Peyer's patch (tissue), 4 donors: Measurements from ENCODE around the gene MPHOSPH6. TPM values are rescaled to one million over a fixed set of nuclear protein-coding genes. Genes with fewer than 3 reads are reported as not detected.

Experiments
- DNase-seq, 3 donors: peaks; one replicate each; pipeline ENCODE4 v3.0.0-alpha.2; 2017 to 2019
- H3K27ac ChIP-seq, 4 donors: fragments of 200-600 bp; sonication (generic); one replicate each; pipeline ENCODE4 v1.5.1; 2016 to 2019
- H3K27me3 ChIP-seq, 2 donors: fragments of 200-600 bp; sonication (generic); one replicate each; pipeline ENCODE4 v1.5.1; 2019
- H3K36me3 ChIP-seq, 3 donors: fragments of 200-600 bp; sonication (generic); one replicate each; pipeline ENCODE4 v1.5.1; 2016 to 2019
- H3K4me1 ChIP-seq, 4 donors: fragments of 200-600 bp; sonication (generic); one replicate each; pipeline ENCODE4 v1.5.1; 2016 to 2019
- H3K4me3 ChIP-seq, 4 donors: fragments of 200-600 bp; sonication (generic); 1 replicate in 3 of 4; 2 replicates in 1 of 4; pipeline ENCODE4 v1.5.1; 2016 to 2019; ENCODE audit warnings: mild to moderate bottlenecking in 1 of 4
- H3K9me3 ChIP-seq, 4 donors: fragments of 200-600 bp; sonication (generic); one replicate each; pipeline ENCODE4 v1.5.1; 2016 to 2019; ENCODE audit warnings: mild to moderate bottlenecking in 1 of 4
- CTCF ChIP-seq, 6 experiments: fragments of 450-650 bp in 4 of 6; fragments of 200-600 bp in 2 of 6; sonication (generic) in 1 of 6; IDR thresholded peaks; one replicate each; pipeline ENCODE4 v1.5.1; 2017 to 2019; ENCODE audit warnings: antibody characterized with exemption in 6 of 6, mild to moderate bottlenecking in 3 of 6, moderate library complexity in 1 of 6
- POLR2A ChIP-seq, 2 donors: fragments of 450-650 bp; IDR thresholded peaks; one replicate each; pipeline ENCODE4 v1.5.1; 2017; ENCODE audit warnings: antibody characterized with exemption in 2 of 2, mild to moderate bottlenecking in 2 of 2, moderate library complexity in 2 of 2
- total RNA-seq, 4 donors: library from RNA; depleted of rRNA; stranded (reverse); fragments of >200 nt; gene quantifications; one replicate each; pipeline ENCODE4 v1.1.0, GENCODE V29; 2016

MPHOSPH6 gene
- total RNA-seq, 4 donors from 2014 or later, result 33.0 to 56.6 (median 38.5) TPM

- H3K4me1 ChIP-seq, result no peaks in the 10 kb centered on the region
- H3K27me3 ChIP-seq, result no peaks in the 10 kb centered on the region
- no peak overlapping the region for H3K27ac ChIP-seq
- H3K36me3 ChIP-seq, result no peaks in the 10 kb centered on the region
- no peak overlapping the region for H3K4me3 ChIP-seq
- no peaks in the 10 kb centered on the region for H3K9me3 ChIP-seq
- TF ChIP-seq CTCF (IDR thresholded peaks at IDR 0.05), result no peak
- no peak for TF ChIP-seq POLR2A (IDR thresholded peaks at IDR 0.05)
- no peak for DNase-seq
These were observed 29.2 kb upstream of the MPHOSPH6 start for GRCh38 chr16:82199209-82199608.

- no peaks in the 10 kb centered on the region for H3K4me1 ChIP-seq
- H3K4me3 ChIP-seq, result no peak overlapping the region
- DNase-seq, result no peak
- no peaks in the 10 kb centered on the region for H3K27me3 ChIP-seq
- H3K36me3 ChIP-seq, result no peaks in the 10 kb centered on the region
- TF ChIP-seq CTCF (IDR thresholded peaks at IDR 0.05), result no peak
- TF ChIP-seq POLR2A (IDR thresholded peaks at IDR 0.05), result no peak
- no peak overlapping the region for H3K27ac ChIP-seq
- no peaks in the 10 kb centered on the region for H3K9me3 ChIP-seq
These were observed 27.7 kb upstream of the MPHOSPH6 start for GRCh38 chr16:82197540-82198240.

GRCh38 chr16:82195917-82196494 is 26.0 kb upstream of the MPHOSPH6 start:
- H3K27ac ChIP-seq, result peak overlapping the region in 2 of 4 donors; percentile 8 to 48
- no peak for DNase-seq
- H3K27me3 ChIP-seq, result no peaks in the 10 kb centered on the region
- no peaks in the 10 kb centered on the region for H3K4me1 ChIP-seq
- TF ChIP-seq CTCF (IDR thresholded peaks at IDR 0.05), result no peak
- no peak for TF ChIP-seq POLR2A (IDR thresholded peaks at IDR 0.05)
- H3K4me3 ChIP-seq, result no peak overlapping the region
- H3K9me3 ChIP-seq, result no peaks in the 10 kb centered on the region
- H3K36me3 ChIP-seq, result no peaks in the 10 kb centered on the region

GRCh38 chr16:82194086-82194485 is 24.1 kb upstream of the MPHOSPH6 start:
- no peaks in the 10 kb centered on the region for H3K4me1 ChIP-seq
- H3K9me3 ChIP-seq, result no peaks in the 10 kb centered on the region
- H3K4me3 ChIP-seq, result no peak overlapping the region
- H3K27ac ChIP-seq, result no peak overlapping the region
- no peaks in the 10 kb centered on the region for H3K36me3 ChIP-seq
- no peak for TF ChIP-seq CTCF (IDR thresholded peaks at IDR 0.05)
- no peak for TF ChIP-seq POLR2A (IDR thresholded peaks at IDR 0.05)
- DNase-seq, result no peak
- no peaks in the 10 kb centered on the region for H3K27me3 ChIP-seq

- Histone ChIP-seq H3K27ac (no peak overlapping the region), H3K9me3 (no peaks in the 10 kb centered on the region), H3K36me3 (no peaks in the 10 kb centered on the region), H3K4me1 (no peaks in the 10 kb centered on the region), H3K4me3 (no peak overlapping the region), H3K27me3 (no peaks in the 10 kb centered on the region)
- TF ChIP-seq POLR2A (IDR thresholded peaks at IDR 0.05) (no peak), CTCF (IDR thresholded peaks at IDR 0.05) (no peak)
- DNase-seq, result no peak
These were observed 22.6 kb upstream of the MPHOSPH6 start for GRCh38 chr16:82192665-82193064.
